ENCODE measurements around the gene ULK4.
"Not testable (repeated sequence)": the region's sequence is repeated elsewhere in the genome, so short reads cannot be mapped to it uniquely, and the experiment has no call there.

The ULK4 gene

DNA sequence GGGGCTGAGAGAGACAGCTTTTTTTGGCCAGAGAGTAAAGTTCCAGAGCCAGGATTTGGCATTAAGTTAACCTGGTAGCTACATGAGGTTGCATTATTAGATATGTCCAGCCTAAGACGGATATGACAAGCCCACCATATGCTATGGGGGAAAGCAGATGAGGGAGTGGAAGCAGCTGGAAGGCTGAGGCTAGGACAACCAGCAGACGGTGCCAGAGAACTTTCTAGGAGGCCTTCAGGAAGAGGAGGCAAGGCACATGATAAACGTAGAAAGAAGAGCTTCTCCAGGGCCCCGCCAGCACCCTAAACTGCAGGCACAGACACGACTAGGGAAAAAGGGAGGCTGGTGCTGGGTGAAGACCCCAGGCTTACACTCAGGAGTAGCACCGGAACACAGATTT is 675.6 kb downstream of the ULK4 start:
- no peaks in the 10 kb centered on the region for H3K9me3 ChIP-seq (ENCODE audit: low read length)
- H3K36me3 ChIP-seq (ENCODE audit: insufficient read depth, low read length): no peaks in the 10 kb centered on the region
- no peaks in the 10 kb centered on the region for H3K4me1 ChIP-seq (ENCODE audit: insufficient read depth, low read length)
- no peak overlapping the region for H3K9ac ChIP-seq (ENCODE audit: low read length)
- H3K4me3 ChIP-seq (ENCODE audit: low read depth in 1 of 2, low read length in 2 of 2): no peak overlapping the region
- H3K27ac ChIP-seq (ENCODE audit: low read depth, low read length): no peak overlapping the region
- no peaks in the 10 kb centered on the region for H3K27me3 ChIP-seq (ENCODE audit: control insufficient read depth in 1 of 2, insufficient read depth in 2 of 2, low read length in 2 of 2)

DNA sequence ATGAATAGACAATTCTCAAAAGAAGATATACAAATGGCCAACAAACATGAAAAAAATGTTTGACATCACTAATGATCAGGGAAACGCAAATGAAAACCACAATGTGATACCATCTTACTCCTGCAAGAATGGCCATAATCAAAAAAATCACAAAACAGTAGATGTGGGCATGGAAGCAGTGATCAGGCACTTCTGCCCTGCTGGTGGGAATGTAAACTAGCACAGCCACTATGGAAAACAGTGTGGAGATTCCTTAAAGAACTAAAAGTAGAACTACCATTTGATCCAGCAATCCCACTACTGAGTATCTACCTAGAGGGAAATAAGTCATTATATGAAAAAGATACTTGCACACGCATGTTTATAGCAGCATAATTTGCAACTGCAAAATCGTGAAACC is 677.0 kb downstream of the ULK4 start:
- not testable (repeated sequence) for H3K36me3 ChIP-seq (ENCODE audit: insufficient read depth, low read length); H3K4me1 ChIP-seq (ENCODE audit: insufficient read depth, low read length); H3K27ac ChIP-seq (ENCODE audit: low read depth, low read length); H3K9ac ChIP-seq (ENCODE audit: low read length); H3K4me3 ChIP-seq (ENCODE audit: low read depth in 1 of 2, low read length in 2 of 2); H3K9me3 ChIP-seq (ENCODE audit: low read length); H3K27me3 ChIP-seq (ENCODE audit: control insufficient read depth in 1 of 2, insufficient read depth in 2 of 2, low read length in 2 of 2)

DNA sequence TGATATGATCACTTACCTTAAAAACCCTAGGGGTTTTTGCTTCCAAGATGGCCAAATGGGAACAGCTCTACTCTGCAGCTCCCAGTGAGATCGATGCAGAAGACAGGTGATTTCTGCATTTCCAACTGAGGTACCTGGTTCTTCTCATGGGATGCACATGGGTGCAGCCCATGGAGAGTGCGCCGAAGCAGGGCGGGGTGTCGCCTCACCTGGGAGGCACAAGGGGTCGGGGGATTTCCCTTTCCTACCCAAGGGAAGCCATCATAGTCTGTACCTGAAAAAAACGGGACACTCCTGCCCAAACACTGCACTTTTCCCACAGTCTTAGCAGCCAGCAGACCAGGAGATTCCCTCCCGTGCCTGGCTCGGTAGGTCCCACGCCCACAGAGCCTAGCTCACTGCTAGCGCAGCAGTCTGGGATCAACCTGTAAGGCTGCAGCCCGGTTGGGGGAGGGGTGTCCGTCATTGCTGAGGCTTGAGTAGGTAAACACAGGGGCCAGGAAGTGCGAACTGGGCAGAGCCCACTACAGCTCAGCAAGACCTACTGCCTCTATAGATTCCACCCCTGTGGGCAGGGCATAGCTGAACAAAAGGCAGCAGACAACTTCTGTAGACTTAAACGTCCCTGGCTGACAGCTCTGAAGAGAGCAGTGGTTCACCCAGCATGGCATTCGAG is 684.0 kb downstream of the ULK4 start:
- no peaks in the 10 kb centered on the region for H3K4me1 ChIP-seq (ENCODE audit: insufficient read depth, low read length)
- H3K36me3 ChIP-seq (ENCODE audit: insufficient read depth, low read length): no peaks in the 10 kb centered on the region
- H3K4me3 ChIP-seq (ENCODE audit: low read depth in 1 of 2, low read length in 2 of 2): no peak overlapping the region
- no peak overlapping the region for H3K9ac ChIP-seq (ENCODE audit: low read length)
- H3K9me3 ChIP-seq (ENCODE audit: low read length): no peaks in the 10 kb centered on the region
- H3K27me3 ChIP-seq (ENCODE audit: control insufficient read depth in 1 of 2, insufficient read depth in 2 of 2, low read length in 2 of 2): no peaks in the 10 kb centered on the region
- no peak overlapping the region for H3K27ac ChIP-seq (ENCODE audit: low read depth, low read length)

DNA sequence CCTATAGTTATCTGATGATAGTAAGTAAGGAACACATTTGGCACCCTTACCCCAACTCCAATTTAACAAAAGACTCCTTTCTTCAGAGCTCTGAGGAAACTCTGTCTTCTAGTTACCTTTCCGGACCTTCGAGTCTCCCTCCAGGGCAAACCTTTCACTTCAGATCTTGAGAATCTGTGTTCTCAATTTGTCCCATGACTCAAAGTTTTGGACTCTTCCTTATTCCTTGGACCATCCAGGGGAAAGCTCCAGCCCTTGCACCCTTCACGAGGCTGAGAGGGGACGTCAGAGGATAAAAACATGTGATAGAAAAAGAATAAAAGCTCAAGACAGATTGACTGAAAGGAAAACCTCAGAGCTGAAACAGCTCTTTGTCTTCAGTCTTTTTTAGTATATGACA is 685.7 kb downstream of the ULK4 start:
- Histone ChIP-seq H3K4me3 (ENCODE audit: low read depth in 1 of 2, low read length in 2 of 2) (no peak overlapping the region), H3K9me3 (ENCODE audit: low read length) (no peaks in the 10 kb centered on the region), H3K27ac (ENCODE audit: low read depth, low read length) (no peak overlapping the region), H3K9ac (ENCODE audit: low read length) (no peak overlapping the region), H3K27me3 (ENCODE audit: control insufficient read depth in 1 of 2, insufficient read depth in 2 of 2, low read length in 2 of 2) (no peaks in the 10 kb centered on the region), H3K36me3 (ENCODE audit: insufficient read depth, low read length) (no peaks in the 10 kb centered on the region), H3K4me1 (ENCODE audit: insufficient read depth, low read length) (no peaks in the 10 kb centered on the region)

DNA sequence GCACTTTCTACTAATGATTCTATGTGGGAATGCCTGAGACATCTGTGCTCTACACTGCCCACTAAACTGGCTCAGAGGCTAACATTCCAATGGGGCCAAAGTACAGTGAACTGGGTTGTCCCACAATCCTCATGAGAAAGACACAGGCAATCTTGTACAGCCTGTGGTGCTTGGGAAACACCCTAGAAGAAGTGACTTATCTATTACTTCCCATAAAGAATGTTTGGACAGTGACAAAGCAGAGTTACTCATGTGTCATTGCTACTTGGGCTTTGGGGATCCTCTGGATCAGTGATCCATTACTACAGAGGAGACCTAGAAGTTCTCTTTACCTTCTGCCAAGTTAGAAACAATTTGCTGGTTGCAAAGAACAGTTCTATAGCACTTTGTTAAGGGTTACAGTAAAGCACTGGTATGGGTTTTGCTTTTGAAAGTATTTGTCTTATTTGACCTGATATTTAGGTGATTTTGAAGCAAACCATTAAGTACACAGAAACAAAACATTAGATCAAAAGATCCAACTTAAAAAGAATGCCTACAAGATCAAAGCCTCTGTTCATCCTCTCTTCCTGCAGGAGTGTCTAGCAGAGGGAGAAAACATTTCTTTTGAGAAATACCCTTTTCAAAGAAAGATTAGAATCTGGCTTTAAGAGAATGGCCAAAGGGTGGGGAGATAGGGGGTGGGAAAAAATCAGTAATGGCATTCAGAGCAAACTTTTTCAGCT is 686.8 kb downstream of the ULK4 start:
- Histone ChIP-seq H3K9me3 (ENCODE audit: low read length) (no peaks in the 10 kb centered on the region), H3K4me1 (ENCODE audit: insufficient read depth, low read length) (no peaks in the 10 kb centered on the region), H3K36me3 (ENCODE audit: insufficient read depth, low read length) (no peaks in the 10 kb centered on the region), H3K4me3 (ENCODE audit: low read depth in 1 of 2, low read length in 2 of 2) (no peak overlapping the region), H3K9ac (ENCODE audit: low read length) (no peak overlapping the region), H3K27me3 (ENCODE audit: control insufficient read depth in 1 of 2, insufficient read depth in 2 of 2, low read length in 2 of 2) (no peaks in the 10 kb centered on the region), H3K27ac (ENCODE audit: low read depth, low read length) (no peak overlapping the region)

DNA sequence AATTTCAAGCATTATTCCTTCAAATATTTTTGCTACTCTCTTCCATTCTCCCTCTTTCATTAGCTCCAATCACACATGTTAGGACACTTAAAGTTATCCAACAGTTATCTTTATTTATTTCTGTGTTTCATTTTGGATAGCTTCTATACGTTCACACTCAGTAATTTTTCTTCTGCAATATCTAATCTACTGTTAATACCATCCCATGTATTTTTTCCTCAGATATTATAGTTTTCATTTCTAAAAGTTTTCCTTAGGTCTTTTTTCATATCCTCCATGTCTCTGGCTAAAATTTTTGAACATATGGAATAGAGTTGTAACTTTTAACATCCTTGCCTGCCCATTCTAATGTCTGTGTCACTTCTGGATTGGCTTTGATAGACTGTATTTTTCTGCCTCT is 689.2 kb downstream of the ULK4 start:
- Histone ChIP-seq H3K4me1 (ENCODE audit: insufficient read depth, low read length) (no peaks in the 10 kb centered on the region), H3K9ac (ENCODE audit: low read length) (no peak overlapping the region)

DNA sequence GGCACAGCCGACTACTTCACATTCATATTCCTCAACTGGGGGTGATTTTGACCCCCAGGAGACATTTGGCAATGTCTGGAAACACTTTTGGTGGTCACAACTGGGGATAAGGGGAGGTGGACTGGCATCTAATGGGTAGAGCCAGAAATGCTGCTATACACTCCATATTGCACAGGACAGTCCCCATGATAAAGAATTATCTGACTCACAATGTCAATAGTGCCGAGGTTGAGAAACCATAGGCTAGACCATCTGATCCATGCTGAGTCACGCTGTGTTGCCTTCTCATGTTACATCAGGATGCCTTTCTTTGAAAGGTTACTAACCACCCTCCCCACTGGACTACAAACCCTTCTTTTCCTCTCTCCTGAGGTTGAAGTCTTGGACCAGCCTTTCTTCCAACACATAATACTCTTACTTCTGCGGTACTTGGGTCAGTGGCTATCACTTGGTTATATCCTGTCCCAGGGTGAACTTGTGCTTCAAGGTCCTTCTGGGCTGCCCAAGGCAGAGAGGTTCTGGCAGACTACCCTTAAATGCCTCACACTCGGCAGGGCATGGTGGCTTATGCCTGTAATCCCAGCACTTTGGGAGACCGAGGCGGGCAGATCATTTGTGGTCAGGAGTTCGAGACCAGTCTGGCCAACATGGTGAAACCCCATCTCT is 693.8 kb downstream of the ULK4 start:
- Histone ChIP-seq H3K9me3 (ENCODE audit: low read length) (no peaks in the 10 kb centered on the region), H3K9ac (ENCODE audit: low read length) (no peak overlapping the region), H3K36me3 (ENCODE audit: insufficient read depth, low read length) (no peaks in the 10 kb centered on the region), H3K27me3 (ENCODE audit: control insufficient read depth in 1 of 2, insufficient read depth in 2 of 2, low read length in 2 of 2) (no peaks in the 10 kb centered on the region), H3K4me1 (ENCODE audit: insufficient read depth, low read length) (no peaks in the 10 kb centered on the region), H3K4me3 (ENCODE audit: low read depth in 1 of 2, low read length in 2 of 2) (no peak overlapping the region), H3K27ac (ENCODE audit: low read depth, low read length) (no peak overlapping the region)

More for the DNA sequence above, 689.2 kb downstream of the ULK4 start:
- no peak overlapping the region for H3K27ac ChIP-seq (ENCODE audit: low read depth, low read length)
- H3K4me3 ChIP-seq (ENCODE audit: low read depth in 1 of 2, low read length in 2 of 2): no peak overlapping the region
- no peaks in the 10 kb centered on the region for H3K27me3 ChIP-seq (ENCODE audit: control insufficient read depth in 1 of 2, insufficient read depth in 2 of 2, low read length in 2 of 2)
- H3K36me3 ChIP-seq (ENCODE audit: insufficient read depth, low read length): no peaks in the 10 kb centered on the region
- H3K9me3 ChIP-seq (ENCODE audit: low read length): no peaks in the 10 kb centered on the region

DNA sequence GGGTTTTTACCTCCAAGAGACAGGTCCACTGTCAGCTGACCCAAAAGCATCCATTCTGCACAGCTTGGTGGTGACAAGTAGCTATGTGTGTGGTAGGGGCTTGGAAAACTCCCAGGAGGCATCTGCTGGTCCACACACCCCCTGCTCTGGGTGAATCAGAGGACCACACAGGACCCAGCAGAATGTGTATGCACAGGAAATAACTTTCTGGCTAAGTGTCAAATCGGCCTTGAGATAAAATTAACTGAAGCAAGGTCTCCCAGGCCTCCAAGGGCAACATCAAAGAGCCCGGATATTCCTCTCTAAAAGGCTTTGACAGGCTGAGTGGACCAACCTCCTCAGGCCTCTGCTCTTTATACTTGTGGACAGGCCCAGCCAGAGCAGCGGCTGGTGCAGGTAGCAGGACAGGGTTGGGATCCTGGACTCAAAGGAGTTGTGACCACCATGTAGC is 696.1 kb downstream of the ULK4 start:
- no peaks in the 10 kb centered on the region for H3K27me3 ChIP-seq (ENCODE audit: control insufficient read depth in 1 of 2, insufficient read depth in 2 of 2, low read length in 2 of 2)
- H3K27ac ChIP-seq (ENCODE audit: low read depth, low read length): no peak overlapping the region
- H3K9me3 ChIP-seq (ENCODE audit: low read length): no peaks in the 10 kb centered on the region
- no peak overlapping the region for H3K9ac ChIP-seq (ENCODE audit: low read length)
- H3K4me3 ChIP-seq (ENCODE audit: low read depth in 1 of 2, low read length in 2 of 2): no peak overlapping the region
- H3K4me1 ChIP-seq (ENCODE audit: insufficient read depth, low read length): no peaks in the 10 kb centered on the region
- no peaks in the 10 kb centered on the region for H3K36me3 ChIP-seq (ENCODE audit: insufficient read depth, low read length)

DNA sequence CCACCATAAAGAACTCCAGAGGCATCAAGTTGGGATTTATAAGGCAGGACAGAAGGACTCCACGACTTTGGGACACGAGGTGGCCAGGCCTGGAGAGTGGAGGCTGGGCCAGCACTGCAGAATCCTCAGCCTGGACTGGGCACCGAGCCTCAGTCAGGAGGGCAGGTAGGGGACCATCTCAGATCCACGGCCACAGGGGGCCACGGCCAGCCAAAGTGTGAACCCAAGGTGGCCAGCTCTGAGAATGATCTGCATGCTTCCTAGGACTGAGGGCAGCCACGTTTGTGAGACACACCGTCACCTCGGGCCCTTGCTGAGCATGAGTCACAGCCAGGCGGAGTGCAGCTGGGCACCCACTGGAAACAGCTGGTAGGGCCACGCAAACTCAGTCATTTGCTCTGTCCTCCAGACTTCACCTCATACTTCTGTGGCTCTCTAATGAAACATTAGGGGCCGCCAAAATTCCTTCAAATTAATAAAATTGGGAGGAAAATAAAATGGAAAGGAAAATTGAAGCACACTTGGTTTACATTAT is 696.8 kb downstream of the ULK4 start:
- Histone ChIP-seq H3K27me3 (ENCODE audit: control insufficient read depth in 1 of 2, insufficient read depth in 2 of 2, low read length in 2 of 2) (no peaks in the 10 kb centered on the region), H3K27ac (ENCODE audit: low read depth, low read length) (no peak overlapping the region), H3K9ac (ENCODE audit: low read length) (no peak overlapping the region), H3K36me3 (ENCODE audit: insufficient read depth, low read length) (no peaks in the 10 kb centered on the region), H3K4me1 (ENCODE audit: insufficient read depth, low read length) (no peaks in the 10 kb centered on the region), H3K9me3 (ENCODE audit: low read length) (no peaks in the 10 kb centered on the region), H3K4me3 (ENCODE audit: low read depth in 1 of 2, low read length in 2 of 2) (no peak overlapping the region)

DNA sequence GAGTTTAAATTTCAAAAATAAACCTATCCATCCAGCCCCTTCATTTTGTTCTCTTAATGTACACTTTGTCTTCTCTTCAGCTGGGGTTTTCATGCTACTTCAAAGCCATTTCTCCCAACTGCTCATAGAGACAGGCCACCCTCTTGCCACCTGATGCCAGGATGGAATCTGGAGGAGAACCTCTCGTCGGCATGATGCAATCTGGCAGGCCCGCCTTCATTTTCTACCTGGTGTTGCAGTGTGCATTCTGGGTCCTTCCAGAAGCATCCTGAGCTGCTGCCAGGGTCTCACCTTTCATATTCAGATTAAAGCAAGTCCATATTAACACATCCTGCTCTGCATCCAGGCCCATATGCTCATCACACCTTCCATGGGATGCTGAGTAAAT is 701.8 kb downstream of the ULK4 start:
- H3K4me3 ChIP-seq (ENCODE audit: low read depth in 1 of 2, low read length in 2 of 2): no peak overlapping the region
- no peaks in the 10 kb centered on the region for H3K27me3 ChIP-seq (ENCODE audit: control insufficient read depth in 1 of 2, insufficient read depth in 2 of 2, low read length in 2 of 2)
- no peaks in the 10 kb centered on the region for H3K4me1 ChIP-seq (ENCODE audit: insufficient read depth, low read length)
- H3K27ac ChIP-seq (ENCODE audit: low read depth, low read length): no peak overlapping the region
- no peaks in the 10 kb centered on the region for H3K36me3 ChIP-seq (ENCODE audit: insufficient read depth, low read length)
- no peak overlapping the region for H3K9ac ChIP-seq (ENCODE audit: low read length)
- no peaks in the 10 kb centered on the region for H3K9me3 ChIP-seq (ENCODE audit: low read length)

DNA sequence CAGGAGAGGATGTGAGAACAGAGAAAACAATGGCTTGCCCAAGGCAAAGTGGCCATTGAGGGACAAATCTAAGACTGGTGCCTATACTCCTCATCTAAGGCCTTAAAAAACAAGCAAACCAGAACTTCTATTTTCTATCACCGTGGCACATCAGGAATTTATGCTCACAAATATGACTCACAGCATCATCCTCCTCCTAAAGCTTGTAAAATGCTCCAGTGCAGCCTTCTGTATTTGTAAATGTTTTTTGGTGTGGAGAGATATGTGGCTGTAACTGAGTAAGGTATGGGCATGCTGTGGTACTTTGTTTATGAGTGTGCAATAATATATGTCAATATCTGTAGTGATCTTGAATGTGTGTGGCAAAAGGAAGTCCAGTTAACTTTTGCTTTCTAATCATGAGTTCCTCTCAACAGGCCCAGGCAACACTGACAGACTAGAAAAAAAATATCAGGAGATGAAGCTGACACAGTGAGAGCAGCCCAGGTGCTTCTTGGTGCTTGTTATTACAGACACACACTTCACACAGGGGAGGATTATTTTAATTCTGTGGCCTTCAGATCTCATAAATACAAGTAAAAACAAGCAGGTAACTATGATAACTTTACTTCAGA is 702.3 kb downstream of the ULK4 start:
- no peak overlapping the region for H3K27ac ChIP-seq (ENCODE audit: low read depth, low read length)
- H3K36me3 ChIP-seq (ENCODE audit: insufficient read depth, low read length): no peaks in the 10 kb centered on the region
- no peak overlapping the region for H3K4me3 ChIP-seq (ENCODE audit: low read depth in 1 of 2, low read length in 2 of 2)
- no peaks in the 10 kb centered on the region for H3K27me3 ChIP-seq (ENCODE audit: control insufficient read depth in 1 of 2, insufficient read depth in 2 of 2, low read length in 2 of 2)
- H3K9me3 ChIP-seq (ENCODE audit: low read length): no peaks in the 10 kb centered on the region
- H3K9ac ChIP-seq (ENCODE audit: low read length): no peak overlapping the region
- H3K4me1 ChIP-seq (ENCODE audit: insufficient read depth, low read length): no peaks in the 10 kb centered on the region
